Panc1 (cell line): ENCODE measurements around the gene FMC1.

Experiments
- CTCF ChIP-seq: fragments of 450-650 bp; IDR thresholded peaks from 2 replicates; pipeline ENCODE4 v1.5.1; 2017; ENCODE audit warnings: mild to moderate bottlenecking
- POLR2AphosphoS5 ChIP-seq: IDR thresholded peaks from 2 replicates; pipeline ENCODE4 v1.6.1; 2012; ENCODE audit warnings: mild to moderate bottlenecking, low read depth, low read length, moderate library complexity
- TF ChIP-seq, protein P1 (sequence below), 2 experiments: IDR thresholded peaks; 2 replicates each; pipeline ENCODE4 v1.6.1; 2011 to 2012; ENCODE audit warnings: low read depth in 2 of 2, control low read depth in 1 of 2, low read length in 1 of 2, mild to moderate bottlenecking in 1 of 2, moderate library complexity in 1 of 2; ENCODE audit not compliant: insufficient read depth in 1 of 2

DNA sequence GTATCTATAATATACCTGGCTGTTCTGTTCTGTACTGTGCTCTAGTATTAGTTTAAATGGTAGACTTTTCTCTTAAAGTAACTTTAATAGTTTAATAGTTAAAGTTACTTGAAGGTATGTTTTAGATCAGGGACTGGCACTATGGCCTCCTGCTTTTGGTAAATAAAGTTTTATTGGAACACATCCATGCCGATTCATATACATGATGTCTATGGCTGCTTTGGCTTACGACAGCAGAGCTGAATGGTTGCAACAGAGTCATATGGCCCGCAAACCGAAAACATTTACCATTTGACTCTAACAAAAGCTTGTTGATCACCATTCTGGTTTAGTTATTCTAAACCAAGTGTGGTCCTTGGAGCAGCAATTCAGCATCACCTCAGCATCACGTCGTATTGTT is 25.3 kb downstream of the FMC1 start:
- no peak for TF ChIP-seq CTCF
- no peak for TF ChIP-seq POLR2AphosphoS5
- TF ChIP-seq, protein P1, sequence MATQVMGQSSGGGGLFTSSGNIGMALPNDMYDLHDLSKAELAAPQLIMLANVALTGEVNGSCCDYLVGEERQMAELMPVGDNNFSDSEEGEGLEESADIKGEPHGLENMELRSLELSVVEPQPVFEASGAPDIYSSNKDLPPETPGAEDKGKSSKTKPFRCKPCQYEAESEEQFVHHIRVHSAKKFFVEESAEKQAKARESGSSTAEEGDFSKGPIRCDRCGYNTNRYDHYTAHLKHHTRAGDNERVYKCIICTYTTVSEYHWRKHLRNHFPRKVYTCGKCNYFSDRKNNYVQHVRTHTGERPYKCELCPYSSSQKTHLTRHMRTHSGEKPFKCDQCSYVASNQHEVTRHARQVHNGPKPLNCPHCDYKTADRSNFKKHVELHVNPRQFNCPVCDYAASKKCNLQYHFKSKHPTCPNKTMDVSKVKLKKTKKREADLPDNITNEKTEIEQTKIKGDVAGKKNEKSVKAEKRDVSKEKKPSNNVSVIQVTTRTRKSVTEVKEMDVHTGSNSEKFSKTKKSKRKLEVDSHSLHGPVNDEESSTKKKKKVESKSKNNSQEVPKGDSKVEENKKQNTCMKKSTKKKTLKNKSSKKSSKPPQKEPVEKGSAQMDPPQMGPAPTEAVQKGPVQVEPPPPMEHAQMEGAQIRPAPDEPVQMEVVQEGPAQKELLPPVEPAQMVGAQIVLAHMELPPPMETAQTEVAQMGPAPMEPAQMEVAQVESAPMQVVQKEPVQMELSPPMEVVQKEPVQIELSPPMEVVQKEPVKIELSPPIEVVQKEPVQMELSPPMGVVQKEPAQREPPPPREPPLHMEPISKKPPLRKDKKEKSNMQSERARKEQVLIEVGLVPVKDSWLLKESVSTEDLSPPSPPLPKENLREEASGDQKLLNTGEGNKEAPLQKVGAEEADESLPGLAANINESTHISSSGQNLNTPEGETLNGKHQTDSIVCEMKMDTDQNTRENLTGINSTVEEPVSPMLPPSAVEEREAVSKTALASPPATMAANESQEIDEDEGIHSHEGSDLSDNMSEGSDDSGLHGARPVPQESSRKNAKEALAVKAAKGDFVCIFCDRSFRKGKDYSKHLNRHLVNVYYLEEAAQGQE (IDR thresholded peaks at IDR 0.05; ENCODE audit: insufficient read depth in 1 of 2, low read depth in 2 of 2, low read length in 1 of 2), result no peak
